ENCODE measurements around the gene PPHLN1. TPM values are rescaled to one million over a fixed set of nuclear protein-coding genes. Genes with fewer than 3 reads are reported as not detected.

PPHLN1 gene
- total and polyA plus RNA-seq, 2 of the 8 experiments (the other 6 are each of a cell fraction or from before 2014, with no cell fraction given) = 34.3 to 71.6 TPM

DNA sequence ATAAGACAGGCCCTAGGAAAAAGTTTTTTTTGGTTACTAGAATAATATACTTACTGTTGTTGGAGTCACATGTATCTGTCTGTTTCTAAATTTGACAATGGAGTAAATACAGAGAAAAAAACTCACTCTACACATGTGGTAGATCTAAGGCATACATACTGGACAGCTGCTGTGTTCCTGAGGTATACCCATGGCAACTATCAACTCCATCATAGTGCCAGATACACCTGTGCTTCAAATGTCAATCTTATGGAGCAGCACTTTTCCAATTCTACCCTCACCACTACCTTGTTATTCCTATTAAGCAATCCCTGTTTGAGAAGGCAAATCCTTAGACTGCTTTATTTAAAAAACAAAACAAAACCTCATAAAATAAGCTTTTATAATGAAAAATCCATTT lies 3.4 kb upstream of the PPHLN1 start:
- Histone ChIP-seq H2AFZ (ENCODE audit: low read length) (no peak overlapping the region), H3K4ac (replicated peaks; ENCODE audit: insufficient read length, low read depth, low read length) (no peak overlapping the region), H3K14ac (ENCODE audit: insufficient read length) (no peak overlapping the region), H3K79me2 (ENCODE audit: control insufficient read depth in 1 of 2, insufficient read depth in 2 of 2, low read length in 2 of 2) (peaks cover 13 to 23% of the 10 kb centered on the region in 2 experiments), H3K4me2 (ENCODE audit: insufficient read depth in 1 of 2, low read depth in 2 of 2, low read length in 2 of 2) (no peak overlapping the region), H2AK5ac (ENCODE audit: low read depth, low read length) (no peak overlapping the region), H3K23me2 (ENCODE audit: low read depth, low read length) (peaks cover 6% of the 10 kb centered on the region; the same call in 1 of the 2 replicates), H4K8ac (ENCODE audit: extremely low read depth, insufficient read depth, low read length) (no peak overlapping the region), H2BK15ac (ENCODE audit: low read length) (no peak overlapping the region), H3K9me3 (ENCODE audit: insufficient read depth in 2 of 2, low read depth in 1 of 2, low read length in 1 of 2) (no peaks in the 10 kb centered on the region), H2BK12ac (ENCODE audit: low read depth, low read length) (no peak overlapping the region), H4K20me1 (replicated peaks in 1 of 2; ENCODE audit: control insufficient read depth in 1 of 2, insufficient read depth in 2 of 2, low read length in 2 of 2) (peaks cover 0 to 4% of the 10 kb centered on the region in 2 experiments), H3K56ac (replicated peaks; ENCODE audit: insufficient read length, low read depth, low read length) (no peak overlapping the region), H3K18ac (ENCODE audit: extremely low read depth, low read length) (no peak overlapping the region), H3K27ac (ENCODE audit: low read depth, low read length) (no peak overlapping the region), H4K5ac (ENCODE audit: insufficient read length, low read depth, low read length) (no peak overlapping the region), H3K36me3 (ENCODE audit: control insufficient read depth in 2 of 4, insufficient read depth in 4 of 4, low read length in 3 of 4) (peaks cover 0 to 23% (median 2%) of the 10 kb centered on the region in 4 experiments; a peak in 3 of 8 replicates), H3K23ac (ENCODE audit: insufficient read length) (no peak overlapping the region), H2BK120ac (replicated peaks; ENCODE audit: low read depth, low read length) (no peak overlapping the region), H2BK20ac (ENCODE audit: low read length) (no peak overlapping the region), H2BK5ac (ENCODE audit: low read depth, low read length) (no peak overlapping the region), H3K79me1 (ENCODE audit: low read depth, low read length) (0 out of 2 replicates have a peak, but pooled peaks cover 2% of the 10 kb centered on the region), H3K27me3 (replicated peaks in 1 of 4; ENCODE audit: control insufficient read depth in 3 of 4, extremely low read depth in 1 of 4, insufficient read depth in 3 of 4, low read length in 3 of 4) (no peaks in the 10 kb centered on the region), H3K9ac (replicated peaks in 1 of 4; ENCODE audit: extremely low read depth in 1 of 4, low read depth in 3 of 4, low read length in 3 of 4) (no peak overlapping the region), H3K4me1 (replicated peaks in 1 of 4; ENCODE audit: control insufficient read depth in 3 of 4, insufficient read depth in 4 of 4, low read length in 3 of 4) (peaks cover 0 to 4% (median 1%) of the 10 kb centered on the region in 4 experiments; a peak in 4 of 7 replicates), H4K91ac (replicated peaks; ENCODE audit: insufficient read length, low read length) (no peak overlapping the region), H3K4me3 (ENCODE audit: extremely low read depth in 1 of 4, insufficient read depth in 2 of 4, low read depth in 3 of 4, low read length in 4 of 4) (no peak overlapping the region)
- TF ChIP-seq ASH2L (IDR thresholded peaks at IDR 0.05; ENCODE audit: low read length) (no peak), RAD21 (IDR thresholded peaks at IDR 0.05 in 1 of 2, conservative IDR thresholded peaks at IDR 0.05 in 1 of 2; ENCODE audit: low read depth in 2 of 2, low read length in 2 of 2) (no peak), CBX8 (IDR thresholded peaks at IDR 0.05; ENCODE audit: borderline replicate concordance, low read depth, low read length) (no peak)
- ChIA-PET POLR2A (ENCODE audit: partially characterized antibody) (interaction anchor here (0.9 to 1.2 kb wide), 2 partner anchors 126 to 177 kb away, joined by 3 read pairs; no protein-coding TSS in a partner anchor), CTCF (ENCODE audit: partially characterized antibody) (interaction anchor here (1.3 kb wide), 1 partner anchor 49 kb away, joined by 3 read pairs; no protein-coding TSS in a partner anchor)
- FAIRE-seq = no peak
- DNase-seq (ENCODE audit: low read depth in 1 of 2, low spot score in 2 of 2) = no peak

Data from H1 (cell line).